ENCODE measurements around the gene MARF1. TPM values are rescaled to one million over a fixed set of nuclear protein-coding genes. Genes with fewer than 3 reads are reported as not detected.

Gene MARF1
- total RNA-seq, 1 experiment from 2014 or later: 51.5 TPM

DNA sequence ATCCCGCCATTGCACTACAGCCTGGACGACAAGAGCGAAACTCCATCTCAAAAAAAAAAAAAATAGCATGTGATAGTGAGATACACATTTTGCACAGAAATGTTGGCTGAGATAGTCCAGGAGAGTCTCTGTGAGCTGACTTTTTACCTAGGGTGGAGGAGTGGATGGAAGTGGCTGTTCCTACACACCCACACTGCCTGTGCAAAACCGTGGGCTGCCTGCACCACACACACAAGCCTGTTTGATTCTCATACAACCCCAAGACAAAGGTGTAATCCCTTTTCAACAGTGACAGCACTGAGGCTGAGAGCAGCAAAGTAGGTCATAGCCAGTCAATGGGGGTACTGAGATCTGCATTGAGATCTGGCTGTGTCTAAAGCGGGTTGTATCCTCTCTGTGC lies 86.8 kb downstream of the MARF1 start:
- DNase-seq (ENCODE audit: low read depth, low spot score): no peak
- no TSS peak for BruUV-seq (replicated peaks)
- intact Hi-C loops (cut with micrococcal nuclease; ENCODE audit: unreplicated experiment) (no loop called here), in situ Hi-C loops (cut with HindIII; ENCODE audit: low pct_unique_long_range_greater_than_20kb, low sequenced_read_pairs) (no loop called here)
- H3K4me3 ChIP-seq (ENCODE audit: low read depth in 2 of 2, low read length in 2 of 2): no peak overlapping the region
- TF ChIP-seq, protein P1, sequence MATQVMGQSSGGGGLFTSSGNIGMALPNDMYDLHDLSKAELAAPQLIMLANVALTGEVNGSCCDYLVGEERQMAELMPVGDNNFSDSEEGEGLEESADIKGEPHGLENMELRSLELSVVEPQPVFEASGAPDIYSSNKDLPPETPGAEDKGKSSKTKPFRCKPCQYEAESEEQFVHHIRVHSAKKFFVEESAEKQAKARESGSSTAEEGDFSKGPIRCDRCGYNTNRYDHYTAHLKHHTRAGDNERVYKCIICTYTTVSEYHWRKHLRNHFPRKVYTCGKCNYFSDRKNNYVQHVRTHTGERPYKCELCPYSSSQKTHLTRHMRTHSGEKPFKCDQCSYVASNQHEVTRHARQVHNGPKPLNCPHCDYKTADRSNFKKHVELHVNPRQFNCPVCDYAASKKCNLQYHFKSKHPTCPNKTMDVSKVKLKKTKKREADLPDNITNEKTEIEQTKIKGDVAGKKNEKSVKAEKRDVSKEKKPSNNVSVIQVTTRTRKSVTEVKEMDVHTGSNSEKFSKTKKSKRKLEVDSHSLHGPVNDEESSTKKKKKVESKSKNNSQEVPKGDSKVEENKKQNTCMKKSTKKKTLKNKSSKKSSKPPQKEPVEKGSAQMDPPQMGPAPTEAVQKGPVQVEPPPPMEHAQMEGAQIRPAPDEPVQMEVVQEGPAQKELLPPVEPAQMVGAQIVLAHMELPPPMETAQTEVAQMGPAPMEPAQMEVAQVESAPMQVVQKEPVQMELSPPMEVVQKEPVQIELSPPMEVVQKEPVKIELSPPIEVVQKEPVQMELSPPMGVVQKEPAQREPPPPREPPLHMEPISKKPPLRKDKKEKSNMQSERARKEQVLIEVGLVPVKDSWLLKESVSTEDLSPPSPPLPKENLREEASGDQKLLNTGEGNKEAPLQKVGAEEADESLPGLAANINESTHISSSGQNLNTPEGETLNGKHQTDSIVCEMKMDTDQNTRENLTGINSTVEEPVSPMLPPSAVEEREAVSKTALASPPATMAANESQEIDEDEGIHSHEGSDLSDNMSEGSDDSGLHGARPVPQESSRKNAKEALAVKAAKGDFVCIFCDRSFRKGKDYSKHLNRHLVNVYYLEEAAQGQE (IDR thresholded peaks at IDR 0.05; ENCODE audit: insufficient read depth in 1 of 2, low read depth in 2 of 2, low read length in 1 of 2): no peak
- CTCF ChIA-PET: no interaction called here
- POLR2A ChIA-PET: no interaction called here
- H3K9me3 ChIP-seq (ENCODE audit: control insufficient read depth, insufficient read depth, low read depth, low read length): no peaks in the 10 kb centered on the region
- ATAC-seq: no peak
- H3K4me1 ChIP-seq (ENCODE audit: control insufficient read depth, insufficient read depth, low read length): no peaks in the 10 kb centered on the region
- H3K36me3 ChIP-seq (ENCODE audit: control insufficient read depth, insufficient read depth, low read length): no peaks in the 10 kb centered on the region
- no peak overlapping the region for H3K27ac ChIP-seq (ENCODE audit: low read length)
- H3K27me3 ChIP-seq (ENCODE audit: control insufficient read depth, insufficient read depth, low read length): no peaks in the 10 kb centered on the region

GRCh38 chr16:15553313-15554088 lies 89.5 kb downstream of the MARF1 start:
- Histone ChIP-seq H3K4me1 (ENCODE audit: control insufficient read depth, insufficient read depth, low read length) (no peaks in the 10 kb centered on the region), H3K9me3 (ENCODE audit: control insufficient read depth, insufficient read depth, low read depth, low read length) (no peaks in the 10 kb centered on the region), H3K27me3 (ENCODE audit: control insufficient read depth, insufficient read depth, low read length) (no peaks in the 10 kb centered on the region), H3K4me3 (ENCODE audit: low read depth in 2 of 2, low read length in 2 of 2) (no peak overlapping the region), H3K36me3 (ENCODE audit: control insufficient read depth, insufficient read depth, low read length) (no peaks in the 10 kb centered on the region), H3K27ac (ENCODE audit: low read length) (no peak overlapping the region)
- CTCF ChIA-PET: no interaction called here
- POLR2A ChIA-PET: no interaction called here
- 0 out of 2 replicates have a peak, but pooled peaks have one; percentile 29 for ATAC-seq
- BruUV-seq (replicated peaks): no TSS peak
- intact Hi-C loops (cut with micrococcal nuclease; ENCODE audit: unreplicated experiment) (no loop called here), in situ Hi-C loops (cut with HindIII; ENCODE audit: low pct_unique_long_range_greater_than_20kb, low sequenced_read_pairs) (no loop called here)
- TF ChIP-seq SIN3A (IDR thresholded peaks at IDR 0.05; ENCODE audit: borderline replicate concordance, insufficient read depth, low read depth, low read length): no peak
- TF ChIP-seq, protein P1 (IDR thresholded peaks at IDR 0.05; ENCODE audit: insufficient read depth in 1 of 2, low read depth in 2 of 2, low read length in 1 of 2): no peak
- TF ChIP-seq TCF7L2 (IDR thresholded peaks at IDR 0.05; ENCODE audit: low read depth, low read length): no peak
- no peak for TF ChIP-seq POLR2AphosphoS5 (IDR thresholded peaks at IDR 0.05; ENCODE audit: low read depth, low read length)
- TF ChIP-seq, protein P2, sequence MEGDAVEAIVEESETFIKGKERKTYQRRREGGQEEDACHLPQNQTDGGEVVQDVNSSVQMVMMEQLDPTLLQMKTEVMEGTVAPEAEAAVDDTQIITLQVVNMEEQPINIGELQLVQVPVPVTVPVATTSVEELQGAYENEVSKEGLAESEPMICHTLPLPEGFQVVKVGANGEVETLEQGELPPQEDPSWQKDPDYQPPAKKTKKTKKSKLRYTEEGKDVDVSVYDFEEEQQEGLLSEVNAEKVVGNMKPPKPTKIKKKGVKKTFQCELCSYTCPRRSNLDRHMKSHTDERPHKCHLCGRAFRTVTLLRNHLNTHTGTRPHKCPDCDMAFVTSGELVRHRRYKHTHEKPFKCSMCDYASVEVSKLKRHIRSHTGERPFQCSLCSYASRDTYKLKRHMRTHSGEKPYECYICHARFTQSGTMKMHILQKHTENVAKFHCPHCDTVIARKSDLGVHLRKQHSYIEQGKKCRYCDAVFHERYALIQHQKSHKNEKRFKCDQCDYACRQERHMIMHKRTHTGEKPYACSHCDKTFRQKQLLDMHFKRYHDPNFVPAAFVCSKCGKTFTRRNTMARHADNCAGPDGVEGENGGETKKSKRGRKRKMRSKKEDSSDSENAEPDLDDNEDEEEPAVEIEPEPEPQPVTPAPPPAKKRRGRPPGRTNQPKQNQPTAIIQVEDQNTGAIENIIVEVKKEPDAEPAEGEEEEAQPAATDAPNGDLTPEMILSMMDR (IDR thresholded peaks at IDR 0.05): no peak
- DNase-seq (ENCODE audit: low read depth, low spot score): no peak
